ENCODE results near the gene RAB4A. TPM values are rescaled to one million over a fixed set of nuclear protein-coding genes. Genes with fewer than 3 reads are reported as not detected.

Gene RAB4A
- total and polyA plus RNA-seq, 2 of the 8 experiments (the other 6 are each of a cell fraction or from before 2014, with no cell fraction given) = 13.3 to 68.8 TPM

GRCh38 chr1:229347528-229347927 lies 76.6 kb downstream of the RAB4A start:
- ChIA-PET CTCF (ENCODE audit: partially characterized antibody) (interaction anchor here (0.7 to 4.2 kb wide), 4 partner anchors 56 to 804 kb away, joined by 3 to 14 read pairs (median 5); no protein-coding TSS in a partner anchor), POLR2A (ENCODE audit: partially characterized antibody) (interaction anchor here (0.8 kb wide), 2 partner anchors 14 to 73 kb away, joined by 3 read pairs; no protein-coding TSS in a partner anchor)
- Histone ChIP-seq H4K5ac (ENCODE audit: insufficient read length, low read depth, low read length) (no peak overlapping the region), H3K4me2 (ENCODE audit: insufficient read depth in 1 of 2, low read depth in 2 of 2, low read length in 2 of 2) (no peak overlapping the region), H2AFZ (ENCODE audit: low read length) (no peak overlapping the region), H4K8ac (ENCODE audit: extremely low read depth, insufficient read depth, low read length) (no peak overlapping the region), H3K36me3 (ENCODE audit: control insufficient read depth in 2 of 4, insufficient read depth in 4 of 4, low read length in 3 of 4) (no peaks in the 10 kb centered on the region), H3K4me3 (ENCODE audit: extremely low read depth in 1 of 4, insufficient read depth in 2 of 4, low read depth in 3 of 4, low read length in 4 of 4) (no peak overlapping the region), H2BK120ac (replicated peaks; ENCODE audit: low read depth, low read length) (no peak overlapping the region), H3K18ac (ENCODE audit: extremely low read depth, low read length) (no peak overlapping the region), H3K56ac (replicated peaks; ENCODE audit: insufficient read length, low read depth, low read length) (no peak overlapping the region), H2BK15ac (ENCODE audit: low read length) (no peak overlapping the region), H3K9ac (replicated peaks in 1 of 4; ENCODE audit: extremely low read depth in 1 of 4, low read depth in 3 of 4, low read length in 3 of 4) (no peak overlapping the region), H3K4me1 (replicated peaks in 1 of 4; ENCODE audit: control insufficient read depth in 3 of 4, insufficient read depth in 4 of 4, low read length in 3 of 4) (peaks cover 0 to 3% (median 0%) of the 10 kb centered on the region in 4 experiments; a peak in 2 of 7 replicates), H3K79me1 (ENCODE audit: low read depth, low read length) (no peaks in the 10 kb centered on the region), H3K23ac (ENCODE audit: insufficient read length) (no peak overlapping the region), H3K23me2 (ENCODE audit: low read depth, low read length) (peaks cover 6% of the 10 kb centered on the region; the same call in 1 of the 2 replicates), H3K27ac (ENCODE audit: low read depth, low read length) (no peak overlapping the region), H2BK5ac (ENCODE audit: low read depth, low read length) (no peak overlapping the region), H3K27me3 (replicated peaks in 1 of 4; ENCODE audit: control insufficient read depth in 3 of 4, extremely low read depth in 1 of 4, insufficient read depth in 3 of 4, low read length in 3 of 4) (peaks cover 2 to 13% (median 9%) of the 10 kb centered on the region in 4 experiments; a peak in 5 of 7 replicates), H3K79me2 (ENCODE audit: control insufficient read depth in 1 of 2, insufficient read depth in 2 of 2, low read length in 2 of 2) (no peaks in the 10 kb centered on the region), H3K9me3 (ENCODE audit: insufficient read depth in 2 of 2, low read depth in 1 of 2, low read length in 1 of 2) (no peaks in the 10 kb centered on the region), H4K91ac (replicated peaks; ENCODE audit: insufficient read length, low read length) (no peak overlapping the region), H2BK20ac (ENCODE audit: low read length) (no peak overlapping the region), H2BK12ac (ENCODE audit: low read depth, low read length) (no peak overlapping the region), H2AK5ac (ENCODE audit: low read depth, low read length) (no peak overlapping the region), H3K14ac (ENCODE audit: insufficient read length) (no peak overlapping the region), H3K4ac (replicated peaks; ENCODE audit: insufficient read length, low read depth, low read length) (no peak overlapping the region), H4K20me1 (replicated peaks in 1 of 2; ENCODE audit: control insufficient read depth in 1 of 2, insufficient read depth in 2 of 2, low read length in 2 of 2) (no peaks in the 10 kb centered on the region)
- DNase-seq (ENCODE audit: low read depth in 1 of 2, low spot score in 2 of 2) = no peak
- TF ChIP-seq BRCA1 (IDR thresholded peaks at IDR 0.05; ENCODE audit: low read depth, low read length) = no peak
- no peak for TF ChIP-seq SUZ12 (IDR thresholded peaks at IDR 0.05; ENCODE audit: low read length)
- TF ChIP-seq RFX5 (IDR thresholded peaks at IDR 0.05; ENCODE audit: borderline replicate concordance, low read depth, low read length) = no peak
- no peak for TF ChIP-seq GTF2F1 (IDR thresholded peaks at IDR 0.05; ENCODE audit: borderline replicate concordance, low read depth, low read length)
- no peak for TF ChIP-seq CTBP2 (IDR thresholded peaks at IDR 0.05; ENCODE audit: borderline replicate concordance, insufficient read depth, insufficient read length, low read length)
- TF ChIP-seq EGR1 (IDR thresholded peaks at IDR 0.05; ENCODE audit: borderline replicate concordance, low read depth, low read length) = no peak
- TF ChIP-seq E2F6 (IDR thresholded peaks at IDR 0.05) = no peak
- no peak for FAIRE-seq
- WGBS, 2 experiments (ENCODE audit: extremely low coverage in 1 of 2, insufficient coverage in 1 of 2, insufficient read length in 1 of 2, insufficient replicate concordance in 2 of 2, low coverage in 1 of 2, low lambda C conversion rate in 2 of 2, missing lambda C conversion rate in 1 of 2) = 82% methylated on average over 3 of the region's 3 CpGs; no CpG with 5 or more reads in 1 of the 2 experiments
